ENCODE measurements around the gene ZSWIM9. TPM values are rescaled to one million over a fixed set of nuclear protein-coding genes. Genes with fewer than 3 reads are reported as not detected.

The ZSWIM9 gene
- total RNA-seq, 4 donors from 2014 or later: 2.0 to 4.7 (median 2.7) TPM

GRCh38 chr19:48203794-48204628, 33.5 kb downstream of the ZSWIM9 start:
- H3K4me1 ChIP-seq: peaks cover 0 to 20% (median 11%) of the 10 kb centered on the region in 3 donors
- no peaks in the 10 kb centered on the region for H3K9me3 ChIP-seq
- H3K27ac ChIP-seq: peak overlapping the region; percentile 57 to 83 (median 72)
- 0 to 1% methylated on average over 21 to 23 of the region's 34 CpGs for WGBS, 2 donors
- TF ChIP-seq CTCF (IDR thresholded peaks at IDR 0.05) (peak in 1 of 6 experiments; percentile 54), POLR2A (IDR thresholded peaks at IDR 0.05) (peak in 2 of 4 donors; percentile 22 to 57)
- peak; percentile 62 for DNase-seq
- peak overlapping the region; percentile 63 to 79 (median 70) for H3K4me3 ChIP-seq
- no peaks in the 10 kb centered on the region for H3K36me3 ChIP-seq
- H3K27me3 ChIP-seq: no peaks in the 10 kb centered on the region
- intact Hi-C loops (cut with DNase I): no loop called here

GRCh38 chr19:48206397-48207093, 36.1 kb downstream of the ZSWIM9 start:
- DNase-seq: no peak
- Histone ChIP-seq H3K9me3 (no peaks in the 10 kb centered on the region), H3K27ac (no peak overlapping the region), H3K27me3 (no peaks in the 10 kb centered on the region), H3K36me3 (peaks cover 0 to 10% (median 0%) of the 10 kb centered on the region in 3 donors), H3K4me1 (peaks cover 0 to 20% (median 11%) of the 10 kb centered on the region in 3 donors), H3K4me3 (no peak overlapping the region)
- intact Hi-C loops (cut with DNase I): no loop called here
- no peak for TF ChIP-seq CTCF (IDR thresholded peaks at IDR 0.05)
- TF ChIP-seq POLR2A (IDR thresholded peaks at IDR 0.05): no peak
- WGBS, 2 donors: 75 to 79% methylated on average over 9 of the region's 9 CpGs

GRCh38 chr19:48210005-48210404, 39.5 kb downstream of the ZSWIM9 start:
- H3K27me3 ChIP-seq: no peaks in the 10 kb centered on the region
- intact Hi-C loops (cut with DNase I): no loop called here
- peaks cover 0 to 39% (median 0%) of the 10 kb centered on the region in 3 donors for H3K36me3 ChIP-seq
- 51 to 71% methylated on average over 3 of the region's 3 CpGs for WGBS, 2 donors
- no peak for DNase-seq
- no peaks in the 10 kb centered on the region for H3K9me3 ChIP-seq
- H3K4me1 ChIP-seq: peaks cover 0 to 4% (median 2%) of the 10 kb centered on the region in 3 donors
- no peak for TF ChIP-seq POLR2A (IDR thresholded peaks at IDR 0.05)
- TF ChIP-seq CTCF (IDR thresholded peaks at IDR 0.05): no peak
- H3K4me3 ChIP-seq: no peak overlapping the region
- H3K27ac ChIP-seq: no peak overlapping the region

GRCh38 chr19:48213959-48214358, 43.5 kb downstream of the ZSWIM9 start:
- intact Hi-C loops (cut with DNase I): no loop called here
- Histone ChIP-seq H3K27me3 (no peaks in the 10 kb centered on the region), H3K9me3 (no peaks in the 10 kb centered on the region), H3K27ac (no peak overlapping the region), H3K36me3 (peaks cover 0 to 63% (median 0%) of the 10 kb centered on the region in 3 donors), H3K4me1 (no peaks in the 10 kb centered on the region), H3K4me3 (no peak overlapping the region)
- no peak for DNase-seq
- 85 to 91% methylated on average over 5 of the region's 5 CpGs for WGBS, 2 donors
- TF ChIP-seq CTCF (IDR thresholded peaks at IDR 0.05): no peak
- no peak for TF ChIP-seq POLR2A (IDR thresholded peaks at IDR 0.05)

- Histone ChIP-seq H3K9me3 (no peaks in the 10 kb centered on the region), H3K27me3 (no peaks in the 10 kb centered on the region)
- 78 to 90% methylated on average over 12 to 14 of the region's 14 CpGs for WGBS, 2 donors
Measured at GRCh38 chr19:48216933-48217332, 46.5 kb downstream of the ZSWIM9 start.

More at GRCh38 chr19:48216933-48217332, 46.5 kb downstream of the ZSWIM9 start:
- Histone ChIP-seq H3K4me3 (no peak overlapping the region), H3K27ac (no peak overlapping the region), H3K4me1 (no peaks in the 10 kb centered on the region), H3K36me3 (peaks cover 0 to 68% (median 0%) of the 10 kb centered on the region in 3 donors)
- TF ChIP-seq POLR2A (IDR thresholded peaks at IDR 0.05) (no peak), CTCF (IDR thresholded peaks at IDR 0.05) (no peak)
- intact Hi-C loops (cut with DNase I): no loop called here
- no peak for DNase-seq
